GM12891 (cell line): Measurements from ENCODE around the gene CACNB1.

ENCODE experiments used
- POLR2A ChIP-seq: IDR thresholded peaks from 2 replicates; pipeline ENCODE4 v1.6.1; 2011; ENCODE audit warnings: low read depth, low read length, control low read depth
- POLR2AphosphoS5 ChIP-seq: IDR thresholded peaks from 2 replicates; pipeline ENCODE4 v1.6.1; 2011; ENCODE audit warnings: low read depth, low read length, control low read depth
- SPI1 ChIP-seq: IDR thresholded peaks from 2 replicates; pipeline ENCODE4 v1.6.1; 2011; ENCODE audit warnings: low read depth, low read length, control low read depth

GRCh38 chr17:39167476-39167875 is 30.0 kb downstream of the CACNB1 start:
- no peak for TF ChIP-seq POLR2AphosphoS5
- TF ChIP-seq POLR2A = no peak
- peak; percentile 16; the same call in 1 of the 2 replicates for TF ChIP-seq SPI1
